ENCODE data around the gene B4GALT6. TPM values are rescaled to one million over a fixed set of nuclear protein-coding genes. Genes with fewer than 3 reads are reported as not detected.
A peak's percentile ranks its signal among the peaks of the same experiment; 100 is the strongest.

Gene B4GALT6
- total RNA-seq, 1 donor from 2014 or later = 7.4 TPM

- H3K4me3 ChIP-seq (ENCODE audit: low read depth, low read length) = no peak overlapping the region
- no peak for TF ChIP-seq CTCF (conservative IDR thresholded peaks at IDR 0.05; ENCODE audit: low read depth, low read length)
- DNase-seq (ENCODE audit: low read depth) = no peak
These were observed 36.5 kb upstream of the B4GALT6 start for GRCh38 chr18:31720867-31721266.

- no peak for DNase-seq (ENCODE audit: low read depth)
- no peak overlapping the region for H3K4me3 ChIP-seq (ENCODE audit: low read depth, low read length)
- TF ChIP-seq CTCF (conservative IDR thresholded peaks at IDR 0.05; ENCODE audit: low read depth, low read length) = no peak
These were observed 35.1 kb upstream of the B4GALT6 start for GRCh38 chr18:31719363-31720006.

GRCh38 chr18:31718386-31718785 is 34.0 kb upstream of the B4GALT6 start:
- no peak for DNase-seq (ENCODE audit: low read depth)
- H3K4me3 ChIP-seq (ENCODE audit: low read depth, low read length) = no peak overlapping the region
- TF ChIP-seq CTCF (conservative IDR thresholded peaks at IDR 0.05; ENCODE audit: low read depth, low read length) = no peak

- DNase-seq (ENCODE audit: low read depth) = no peak
- H3K4me3 ChIP-seq (ENCODE audit: low read depth, low read length) = no peak overlapping the region
- TF ChIP-seq CTCF (conservative IDR thresholded peaks at IDR 0.05; ENCODE audit: low read depth, low read length) = no peak
These were observed 32.0 kb upstream of the B4GALT6 start for GRCh38 chr18:31716362-31716761.

- TF ChIP-seq CTCF (conservative IDR thresholded peaks at IDR 0.05; ENCODE audit: low read depth, low read length) = no peak
- no peak overlapping the region for H3K4me3 ChIP-seq (ENCODE audit: low read depth, low read length)
- no peak for DNase-seq (ENCODE audit: low read depth)
These were observed 27.2 kb upstream of the B4GALT6 start for GRCh38 chr18:31711365-31712172.

GRCh38 chr18:31710826-31711225 is 26.4 kb upstream of the B4GALT6 start:
- TF ChIP-seq CTCF (conservative IDR thresholded peaks at IDR 0.05; ENCODE audit: low read depth, low read length) = peak; percentile 20
- no peak overlapping the region for H3K4me3 ChIP-seq (ENCODE audit: low read depth, low read length)
- DNase-seq (ENCODE audit: low read depth) = no peak
